Amniotic stem cell (primary cell): Measurements from ENCODE around the gene COL4A2.
"Not testable (repeated sequence)": the region's sequence is repeated elsewhere in the genome, so short reads cannot be mapped to it uniquely, and the experiment has no call there.

ENCODE experiments used
- DNase-seq: peaks from one replicate; lab custom pipeline; 2025; lab: John Stamatoyannopoulos, UW

Gene COL4A2

DNA sequence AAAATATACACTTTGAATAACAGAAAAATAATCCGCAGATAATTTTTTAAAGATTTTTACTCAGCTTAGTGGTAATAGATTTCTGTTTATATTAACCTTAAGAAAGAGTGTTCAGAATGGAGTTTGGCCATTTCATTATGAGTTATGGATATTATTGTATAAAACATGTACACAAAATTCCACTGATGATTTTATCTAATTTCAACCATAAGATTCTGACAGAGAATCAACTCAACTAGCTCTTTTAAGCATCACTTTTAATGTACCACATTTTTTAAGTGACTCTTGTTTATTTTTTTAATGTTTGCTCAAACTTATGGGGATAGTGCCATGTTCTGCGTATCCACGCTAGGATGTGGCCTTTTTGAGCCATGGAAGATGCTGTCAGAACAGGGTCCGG, 75.7 kb downstream of the COL4A2 start:
- DNase-seq, result no peak

DNA sequence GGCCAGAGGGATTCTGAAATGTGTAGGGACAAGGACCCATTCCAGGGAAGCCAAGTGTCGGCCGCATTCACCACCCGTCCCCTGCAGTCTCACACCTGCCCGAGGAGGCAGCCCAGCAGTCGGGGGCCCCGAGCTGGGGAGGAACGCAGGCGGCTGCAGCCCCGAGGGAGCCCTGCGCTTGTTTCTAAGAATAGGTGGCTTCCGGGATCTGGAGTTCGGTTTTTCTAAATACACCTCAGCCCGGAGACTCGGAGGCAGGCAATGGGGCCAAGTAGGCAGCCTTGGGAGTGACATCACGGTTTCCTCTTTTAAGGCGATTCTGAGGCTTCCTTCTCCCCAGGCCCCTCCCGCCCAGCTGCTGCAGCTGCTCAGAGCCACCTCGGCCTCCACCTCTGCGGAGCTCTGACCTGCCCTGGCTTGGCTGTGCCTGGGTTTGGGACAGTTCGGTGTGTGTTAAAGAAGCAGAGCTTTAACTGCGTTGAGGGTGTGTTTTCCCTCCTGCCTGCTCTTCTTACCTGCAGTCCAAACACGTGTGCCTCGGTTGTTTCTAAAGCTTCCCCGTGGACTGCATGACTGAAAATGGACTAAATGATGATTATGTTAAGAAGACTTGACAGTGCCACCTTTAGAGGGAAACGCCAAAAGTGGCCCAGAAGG, 80.5 kb downstream of the COL4A2 start:
- no peak for DNase-seq

DNA sequence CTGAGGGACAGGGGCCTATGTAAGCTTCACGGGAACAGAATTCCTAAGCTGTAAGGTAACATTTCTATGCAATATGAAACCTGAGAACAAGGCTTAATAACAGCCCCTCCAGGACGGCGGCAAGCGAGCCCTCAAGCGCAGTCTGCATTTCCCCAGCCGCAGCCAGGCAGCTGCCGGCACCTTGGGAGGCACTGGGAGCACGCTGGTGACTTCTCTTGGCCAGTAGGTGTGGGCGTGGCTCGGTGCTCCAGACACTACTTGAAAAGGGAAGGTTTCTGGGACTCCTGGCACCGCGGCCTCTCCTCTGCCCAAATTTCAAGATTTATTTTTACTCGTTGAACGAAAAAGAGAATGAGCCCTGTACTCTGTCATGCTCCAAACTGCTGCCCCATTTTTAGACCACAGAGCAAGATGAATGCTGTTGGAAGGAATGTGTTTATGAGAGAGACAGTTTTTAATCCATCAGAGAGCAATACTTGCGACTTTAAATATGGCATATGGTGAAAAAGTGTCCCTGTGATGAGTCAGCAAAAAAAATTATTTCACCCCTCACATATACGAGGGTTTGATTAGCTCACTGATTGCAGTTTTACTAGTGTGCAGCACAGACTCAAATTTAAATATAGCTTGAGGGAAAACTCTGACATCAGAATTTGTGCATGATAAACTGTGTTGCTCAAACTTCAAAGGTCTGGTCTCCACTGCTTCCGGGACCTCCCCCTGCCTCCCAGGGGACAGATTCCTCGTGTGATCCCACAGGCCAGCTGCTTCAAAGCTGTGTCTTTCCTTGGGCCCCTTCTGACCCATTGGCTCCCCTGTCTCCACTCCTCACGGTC, 81.2 kb downstream of the COL4A2 start:
- peak; percentile 50 for DNase-seq

DNA sequence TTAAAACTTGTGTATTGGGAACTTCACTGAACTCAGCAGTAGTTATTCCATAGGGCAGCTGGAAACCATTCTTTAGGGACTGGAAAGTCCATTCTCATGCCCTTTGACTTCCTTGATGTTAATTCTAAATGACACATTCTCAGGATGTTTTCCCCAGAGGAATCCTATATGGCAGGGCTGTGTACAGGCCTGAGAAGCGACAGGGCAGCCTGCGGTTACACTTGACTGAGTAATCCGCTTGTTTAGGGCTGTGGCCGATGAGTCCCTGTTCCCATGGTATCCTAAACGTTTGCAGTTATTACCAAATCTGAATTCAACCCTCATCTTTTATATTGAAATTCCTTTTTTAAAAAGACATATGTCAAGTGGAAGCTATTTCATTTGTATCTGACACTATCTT, 83.5 kb downstream of the COL4A2 start:
- DNase-seq, result peak; percentile 77

DNA sequence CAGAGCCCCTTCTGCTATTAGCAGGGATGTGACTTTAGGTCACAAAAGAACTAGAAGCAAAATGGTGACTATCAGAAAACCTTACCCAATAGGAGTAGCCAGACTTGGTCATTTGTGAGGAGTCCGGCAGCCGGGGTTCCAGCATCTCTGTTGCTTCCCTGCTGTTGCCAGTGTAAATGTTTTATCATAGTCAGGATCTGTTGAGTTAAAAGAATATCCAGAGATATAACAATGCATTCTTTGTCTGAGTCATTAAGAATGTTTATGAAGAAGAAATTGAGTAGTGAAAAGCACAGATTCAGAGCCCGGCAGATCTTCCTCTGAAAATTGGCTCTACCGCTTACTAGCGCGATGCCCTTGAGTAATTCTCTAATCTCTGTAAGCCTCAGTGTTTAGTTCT, 84.2 kb downstream of the COL4A2 start:
- no peak for DNase-seq

DNA sequence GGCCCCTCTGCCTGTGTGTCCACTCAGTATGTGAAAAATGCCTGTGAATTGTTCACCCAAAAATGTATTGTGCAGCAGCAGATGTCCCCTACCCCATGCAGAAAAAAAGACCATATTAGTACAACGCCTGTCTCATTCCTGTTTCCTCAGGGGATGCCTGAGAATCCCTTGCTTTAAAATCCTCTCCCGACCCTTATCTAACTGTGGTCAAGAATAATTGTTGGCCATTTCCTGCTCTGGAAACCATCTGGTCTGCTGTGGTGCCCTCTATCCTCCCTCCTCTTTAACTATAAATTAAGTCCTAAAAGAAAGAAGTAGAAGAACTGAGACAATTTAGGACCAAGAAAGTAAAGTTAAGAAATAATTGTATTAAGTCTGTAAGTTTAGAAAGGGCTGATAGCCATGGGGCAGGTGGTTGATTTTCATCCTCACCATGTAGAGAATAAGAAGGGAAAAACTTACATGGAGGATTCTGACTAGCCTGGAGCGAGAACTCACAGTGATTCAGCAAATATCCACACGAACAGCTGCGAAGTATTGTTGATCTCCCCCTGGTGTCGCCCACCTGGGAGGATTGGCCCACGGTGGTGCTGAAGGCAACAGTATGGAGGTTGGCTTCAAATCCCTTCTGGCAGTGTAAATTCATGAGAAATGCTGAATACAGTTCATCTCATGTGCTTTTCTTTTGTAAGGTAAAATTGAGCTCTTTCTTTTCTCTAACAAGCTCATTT, 85.6 kb downstream of the COL4A2 start:
- DNase-seq, result no peak

DNA sequence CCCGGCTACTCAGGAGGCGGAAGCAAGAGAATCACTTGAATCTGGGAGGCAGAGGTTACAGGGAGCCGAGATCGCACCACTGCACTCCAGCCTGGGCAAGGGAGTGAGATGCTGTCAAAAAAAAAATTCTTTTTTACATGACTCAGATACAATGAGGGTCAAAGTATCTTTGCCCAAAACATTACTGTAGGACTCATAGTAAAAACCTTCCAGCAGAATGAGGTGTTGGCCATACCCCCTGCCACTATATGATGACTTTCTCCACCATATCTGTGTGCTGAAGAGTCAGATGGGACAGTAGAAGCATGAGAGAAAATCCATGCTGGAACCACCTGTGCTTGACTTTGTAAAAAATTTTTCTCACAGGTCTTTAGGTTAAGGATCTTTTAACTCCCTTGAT, 86.7 kb downstream of the COL4A2 start:
- DNase-seq, result no peak

DNA sequence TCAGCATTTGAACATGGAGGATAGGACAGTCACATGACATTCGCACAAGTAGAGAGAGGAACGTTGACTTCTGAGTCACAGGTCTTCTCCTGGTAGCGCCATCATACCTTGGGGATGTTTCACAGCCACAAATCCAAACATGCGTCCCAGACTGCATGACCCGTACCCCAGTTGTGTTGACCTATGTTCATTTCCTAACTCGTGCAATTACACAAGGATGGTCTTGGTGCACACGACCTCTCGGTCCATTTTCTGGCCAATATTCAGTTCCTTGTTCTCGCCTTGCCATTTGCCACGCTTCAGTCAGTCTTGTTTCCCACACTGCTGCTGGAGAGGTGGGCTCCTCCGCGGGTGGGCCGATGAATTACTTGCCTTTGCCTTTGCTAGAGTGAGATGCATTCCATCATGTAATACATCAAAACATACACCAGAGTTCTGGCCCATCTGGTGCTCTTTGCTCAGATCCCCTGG, 87.3 kb downstream of the COL4A2 start:
- DNase-seq, result no peak

DNA sequence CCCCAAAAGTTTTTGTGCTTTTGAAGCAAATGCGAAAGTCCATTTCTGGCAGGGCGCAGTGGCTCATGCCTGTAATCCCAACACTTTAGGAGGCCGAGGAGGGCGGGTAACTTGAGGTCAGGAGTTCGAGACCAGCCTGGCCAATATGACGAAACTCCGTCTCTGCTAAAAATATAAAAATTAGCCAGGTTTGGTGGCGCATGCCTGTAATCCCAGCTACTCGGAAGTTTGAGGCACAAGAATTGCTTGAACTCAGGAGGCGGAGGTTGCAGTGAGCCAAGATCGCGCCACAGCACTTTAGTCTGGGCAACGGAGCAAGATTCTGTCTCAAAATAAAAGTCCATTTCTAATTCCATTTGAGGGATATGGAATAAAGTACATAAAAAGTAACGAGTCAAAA, 88.5 kb downstream of the COL4A2 start:
- DNase-seq, result not testable (repeated sequence)

DNA sequence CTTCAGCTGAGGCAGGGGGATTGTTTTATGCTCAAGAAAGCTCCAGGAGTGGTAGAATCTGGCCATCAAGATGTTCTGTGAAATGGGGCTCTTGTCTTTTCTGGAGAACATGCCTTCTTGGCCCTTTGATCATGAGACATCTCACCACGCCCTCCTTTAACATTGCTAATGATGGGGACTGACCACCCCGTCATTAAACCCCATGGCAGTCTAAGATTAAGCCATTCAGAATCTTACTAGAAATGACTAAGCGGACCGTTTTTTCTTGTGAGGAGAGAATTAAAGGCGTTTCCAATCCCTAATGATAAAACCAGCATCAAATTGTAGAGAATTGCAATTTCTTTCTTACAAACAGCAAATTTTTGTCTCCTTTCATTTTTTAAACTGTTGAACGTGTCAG, 89.4 kb downstream of the COL4A2 start:
- DNase-seq, result no peak

DNA sequence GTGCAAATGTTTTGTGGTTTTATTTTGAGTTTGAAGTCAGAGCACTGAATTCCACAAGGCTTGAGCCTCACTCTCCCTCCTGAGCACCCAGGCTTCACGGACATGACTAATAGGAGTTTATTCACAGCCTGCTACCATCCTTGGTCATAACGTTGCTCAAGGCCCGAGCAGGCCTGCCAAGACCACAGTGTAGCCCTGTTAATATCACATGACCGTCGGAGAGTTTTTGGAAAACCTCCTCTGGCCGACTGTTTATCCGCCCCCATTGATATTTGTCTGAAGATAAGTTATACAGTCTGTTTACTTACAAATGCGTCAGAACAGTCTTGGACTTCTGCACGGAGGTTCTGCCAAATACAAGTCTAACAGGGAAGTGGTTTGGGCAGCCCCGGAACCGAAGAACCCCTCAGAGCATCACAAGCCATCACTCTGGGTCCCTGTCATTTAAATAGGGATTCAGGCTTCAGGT, 89.9 kb downstream of the COL4A2 start:
- peak; percentile 99 for DNase-seq

DNA sequence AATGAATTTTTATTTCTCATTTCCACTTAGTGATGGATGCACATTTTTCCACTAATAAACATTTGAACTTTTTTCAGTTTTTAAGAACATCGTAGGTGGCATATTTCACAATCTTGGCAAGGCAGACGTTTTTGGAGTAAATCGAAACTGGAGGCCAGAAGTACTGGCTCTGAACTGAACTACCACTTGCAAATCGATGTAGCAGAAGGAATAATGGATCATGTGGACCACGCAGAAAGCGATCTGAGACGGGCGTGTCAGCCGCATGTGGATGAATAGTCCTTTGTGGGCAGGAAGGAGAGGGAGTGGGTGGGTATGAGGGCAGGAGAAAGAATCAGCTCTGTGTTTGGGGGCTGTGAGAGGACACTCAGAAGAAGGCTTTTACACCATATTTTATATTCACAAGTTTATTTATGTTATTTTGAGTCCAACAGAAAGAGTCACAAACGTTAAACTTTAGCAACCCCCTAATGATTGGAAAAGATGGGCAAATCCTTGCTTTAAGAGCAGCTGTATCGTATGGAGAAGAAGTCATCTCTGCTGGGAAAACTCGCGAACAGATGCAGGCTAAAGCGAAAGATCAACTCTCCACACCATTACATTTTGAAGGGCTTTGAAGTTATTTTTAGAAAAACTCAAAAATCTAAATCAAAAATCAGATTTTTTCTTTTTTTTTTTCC, 90.5 kb downstream of the COL4A2 start:
- no peak for DNase-seq

DNA sequence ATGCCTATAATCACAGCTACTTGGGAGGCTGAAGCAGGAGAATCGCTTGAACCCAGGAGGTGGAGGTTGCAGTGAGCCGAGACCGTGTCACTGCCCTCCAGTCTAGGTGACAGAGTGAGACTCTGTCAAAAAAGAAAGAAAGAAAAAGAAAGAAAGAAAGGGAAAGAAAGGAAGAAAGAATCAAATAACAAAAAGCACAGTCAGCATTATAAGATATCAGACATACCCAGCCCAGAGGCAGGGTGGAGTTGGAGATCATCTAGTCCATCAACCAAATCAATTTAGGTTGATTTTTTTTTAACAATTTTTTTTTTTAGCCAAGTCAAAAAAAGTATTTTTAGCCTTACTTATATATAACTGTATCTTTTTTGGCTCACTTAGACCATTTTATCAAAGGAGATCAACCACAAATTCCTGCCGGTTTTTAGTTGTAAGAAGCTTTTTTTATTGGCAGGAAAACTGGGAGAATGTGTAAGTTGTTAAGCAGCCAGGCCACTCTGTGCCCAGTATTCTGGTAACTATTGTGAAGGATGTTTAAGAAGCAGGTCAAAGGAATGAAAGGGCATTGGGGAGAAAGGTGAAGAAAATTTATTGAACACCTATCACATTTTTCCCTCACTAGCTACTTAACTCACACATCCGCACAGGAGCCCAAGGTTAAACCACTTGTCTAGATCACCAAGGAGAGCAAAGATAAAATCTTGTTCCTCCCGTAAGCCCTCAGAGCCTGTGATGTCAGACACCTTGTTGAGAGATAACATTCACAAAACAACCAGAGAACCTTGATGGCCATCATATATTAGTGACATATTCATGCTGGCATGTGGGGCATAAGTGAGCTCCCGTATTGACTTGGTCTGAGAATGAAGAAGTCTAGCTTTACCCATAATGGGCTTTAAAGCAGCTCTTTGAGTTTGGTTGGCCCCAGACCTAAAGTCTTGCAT, 91.8 kb downstream of the COL4A2 start:
- DNase-seq, result peak; percentile 25

DNA sequence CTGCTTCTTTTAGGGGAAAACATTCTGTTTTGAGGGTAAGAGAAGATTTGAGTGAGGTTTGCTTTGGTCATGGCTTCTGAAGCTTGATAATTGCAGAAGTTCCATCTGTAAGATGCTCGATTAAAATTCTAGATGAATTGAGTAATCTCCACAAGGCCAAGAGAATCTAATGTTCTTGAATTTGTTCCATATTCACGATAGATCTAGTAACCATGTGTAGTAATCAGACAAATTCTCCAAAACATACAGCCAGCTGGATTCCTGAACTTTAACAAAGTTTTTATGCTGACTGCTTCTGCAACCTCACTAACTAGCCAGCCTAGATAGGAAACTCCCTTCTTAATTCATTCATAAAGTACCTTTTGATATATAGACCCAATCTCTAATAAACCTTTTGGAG, 92.7 kb downstream of the COL4A2 start:
- DNase-seq, result no peak

DNA sequence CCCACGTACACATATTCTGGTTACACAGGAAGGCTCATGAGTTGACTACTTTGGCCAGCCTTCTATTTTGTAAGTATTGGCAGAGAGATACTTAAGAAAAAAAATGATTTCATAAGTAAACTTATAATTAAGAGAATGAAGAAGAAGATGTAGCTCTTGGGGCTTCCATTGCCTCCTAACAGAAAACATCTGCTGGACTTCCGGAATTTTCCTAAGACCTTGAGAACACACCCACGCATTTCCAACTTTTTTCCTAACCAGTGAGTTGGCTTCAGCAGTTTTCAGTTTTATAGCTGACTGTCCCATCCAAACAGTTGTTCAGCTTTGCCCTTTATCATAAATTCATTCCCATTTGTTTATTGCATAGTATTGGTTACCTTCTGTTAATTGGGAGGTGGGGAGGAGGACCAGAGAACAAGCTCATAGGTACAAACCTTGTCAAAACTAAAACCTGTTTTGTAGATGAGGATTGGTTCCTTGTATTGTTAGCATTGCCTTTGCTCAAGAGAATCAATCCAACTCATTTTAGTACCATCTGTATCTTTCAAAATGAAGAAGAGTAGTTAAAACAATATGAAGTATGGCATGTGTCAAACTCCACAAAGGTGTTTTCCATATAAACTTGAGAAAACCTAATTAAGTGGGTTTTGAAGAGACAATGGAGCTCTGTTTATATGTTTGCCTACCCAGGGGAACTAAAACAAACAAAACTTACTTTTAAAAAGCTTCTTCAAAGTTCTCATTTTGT, 93.9 kb downstream of the COL4A2 start:
- peak; percentile 72 for DNase-seq

DNA sequence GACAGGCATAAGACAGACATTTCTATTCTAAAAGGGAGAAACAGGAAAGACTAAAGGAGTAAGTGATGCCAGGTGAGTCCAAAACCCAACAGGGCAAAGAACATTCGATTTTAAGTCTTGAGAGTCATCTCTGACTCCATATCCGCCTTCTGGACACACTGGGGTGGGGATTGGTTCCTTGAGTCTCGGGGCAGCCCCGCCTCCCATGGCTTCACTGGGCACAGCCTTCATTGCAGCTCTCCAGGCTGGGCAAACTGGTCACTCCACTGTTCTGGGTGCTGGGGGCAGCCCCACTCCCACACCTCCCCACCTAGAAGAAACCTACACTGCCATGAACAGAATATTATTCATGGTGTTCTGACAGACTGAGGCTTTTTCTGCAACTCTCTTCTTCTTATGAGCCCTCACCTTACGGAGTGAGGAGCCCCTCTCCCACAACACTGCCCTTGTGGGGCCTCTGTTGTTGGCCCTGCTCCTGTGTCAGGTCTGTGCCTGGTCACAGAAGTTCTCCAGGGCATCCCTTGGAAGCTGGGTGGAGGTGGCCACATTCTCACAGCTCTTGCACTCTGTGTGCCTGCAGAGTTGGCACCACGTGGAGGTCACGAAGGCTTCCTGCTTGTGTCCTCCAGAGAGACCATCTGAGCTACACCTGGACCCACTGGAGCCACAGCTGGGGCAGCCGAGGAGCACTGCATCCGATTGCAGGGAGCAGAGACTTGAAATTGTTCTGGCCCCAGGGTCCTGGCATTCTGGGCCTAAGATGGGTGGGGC, 95.4 kb downstream of the COL4A2 start:
- no peak for DNase-seq

DNA sequence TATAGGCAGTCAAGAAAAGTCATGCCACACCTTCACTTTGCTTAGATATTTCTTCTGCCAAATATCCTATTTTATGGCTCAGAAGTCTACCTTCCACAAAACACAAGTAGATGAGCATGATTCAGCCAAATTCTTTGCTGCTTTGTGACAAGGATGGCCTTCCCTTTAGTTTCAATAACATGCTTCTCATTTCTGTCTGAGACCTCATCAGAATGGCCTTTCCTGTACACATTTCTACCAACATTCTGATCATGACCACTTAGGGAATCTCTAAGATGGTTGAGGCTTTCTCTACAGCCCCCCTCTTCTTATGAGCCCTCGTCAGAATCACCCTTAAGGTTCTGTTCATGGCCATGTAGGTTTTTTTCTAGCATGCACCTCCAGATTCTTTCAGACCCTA, 96.2 kb downstream of the COL4A2 start:
- DNase-seq, result no peak

DNA sequence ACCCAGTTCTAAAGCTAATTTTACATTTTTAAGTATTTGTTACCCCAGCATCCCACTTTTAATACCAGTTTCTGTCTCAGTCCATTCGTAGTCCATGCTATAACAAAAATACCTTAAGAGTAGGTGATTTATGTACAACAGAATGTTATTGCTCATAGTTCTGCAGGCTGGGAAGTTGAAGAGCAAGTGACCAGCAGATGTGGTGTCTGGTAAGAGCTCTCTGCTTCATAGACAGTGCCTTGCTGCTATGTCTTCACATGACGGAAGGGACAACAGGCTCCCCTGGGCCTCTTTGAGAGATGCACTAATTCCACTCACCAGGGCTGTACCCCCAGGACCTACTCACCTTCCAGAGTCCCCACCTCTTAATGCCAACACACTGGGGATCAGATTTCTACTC, 96.6 kb downstream of the COL4A2 start:
- no peak for DNase-seq

DNA sequence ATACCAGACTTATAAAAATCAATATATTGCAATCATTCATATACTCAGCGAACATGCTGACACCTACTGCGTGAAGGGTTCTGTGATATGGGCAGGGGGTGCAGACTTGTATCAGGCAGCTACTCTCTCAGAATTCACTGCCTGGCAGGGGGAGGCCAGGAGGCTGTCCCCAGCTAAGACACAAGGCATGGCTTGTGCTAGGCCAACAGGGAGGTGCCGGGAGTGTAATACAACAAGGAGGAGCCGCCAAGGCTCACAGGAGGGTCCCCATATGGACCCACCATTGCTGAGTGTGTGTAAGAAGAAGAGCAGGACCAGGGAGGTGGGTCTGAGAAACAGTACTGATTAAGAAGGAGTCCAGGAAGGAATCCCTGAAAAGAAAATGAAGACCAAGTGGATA, 97.2 kb downstream of the COL4A2 start:
- DNase-seq, result no peak
